LNCaP clone FGC (cell line): ENCODE data around the gene STN1.
A peak's percentile ranks its signal among the peaks of the same experiment; 100 is the strongest.

Experiments
- DNase-seq: peaks from one replicate; pipeline ENCODE4 v3.0.0-alpha.2; 2011; ENCODE audit warnings: low read depth
- H3K4me3 ChIP-seq: 2 replicates; pipeline ENCODE4 v1.5.1; 2011; ENCODE audit warnings: mild to moderate bottlenecking, low read depth, low read length, control low read depth
- CTCF ChIP-seq: IDR thresholded peaks from 2 replicates; pipeline ENCODE4 v1.5.1; 2012; ENCODE audit warnings: mild to moderate bottlenecking; ENCODE audit not compliant: control insufficient read depth, insufficient read depth; ENCODE audit errors: extremely low read depth

The STN1 gene

DNA sequence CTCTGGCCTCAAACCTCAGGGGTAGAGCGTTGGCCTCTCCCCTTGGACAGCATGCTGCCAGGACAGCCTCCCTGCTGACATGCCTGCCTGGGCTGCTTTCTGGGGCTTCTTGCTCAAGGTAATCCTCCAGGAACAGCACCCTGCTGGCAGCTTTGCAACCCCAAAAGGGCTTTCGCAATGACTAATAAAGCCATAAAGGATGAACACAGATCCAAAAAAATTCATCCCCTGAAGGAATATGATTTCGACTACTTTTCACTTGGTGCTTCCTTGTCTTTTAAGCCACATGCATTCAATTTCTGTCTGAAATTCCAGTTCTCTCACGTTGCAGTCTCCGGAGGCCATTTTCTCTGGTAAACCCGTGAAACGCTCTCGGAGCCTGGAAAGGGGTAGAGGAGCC is 47.5 kb downstream of the STN1 start:
- no peak for TF ChIP-seq CTCF
- no peak for DNase-seq
- H3K4me3 ChIP-seq, result no peak overlapping the region

GRCh38 chr10:103869336-103869735 is 48.6 kb downstream of the STN1 start:
- no peak overlapping the region for H3K4me3 ChIP-seq
- TF ChIP-seq CTCF, result no peak
- DNase-seq, result no peak

- TF ChIP-seq CTCF, result no peak
- DNase-seq, result no peak
Observed at GRCh38 chr10:103868200-103868599, 49.8 kb downstream of the STN1 start.

GRCh38 chr10:103861505-103861904 is 56.5 kb downstream of the STN1 start:
- TF ChIP-seq CTCF, result no peak
- DNase-seq, result no peak
- no peak overlapping the region for H3K4me3 ChIP-seq

More at GRCh38 chr10:103868200-103868599, 49.8 kb downstream of the STN1 start:
- no peak overlapping the region for H3K4me3 ChIP-seq

DNA sequence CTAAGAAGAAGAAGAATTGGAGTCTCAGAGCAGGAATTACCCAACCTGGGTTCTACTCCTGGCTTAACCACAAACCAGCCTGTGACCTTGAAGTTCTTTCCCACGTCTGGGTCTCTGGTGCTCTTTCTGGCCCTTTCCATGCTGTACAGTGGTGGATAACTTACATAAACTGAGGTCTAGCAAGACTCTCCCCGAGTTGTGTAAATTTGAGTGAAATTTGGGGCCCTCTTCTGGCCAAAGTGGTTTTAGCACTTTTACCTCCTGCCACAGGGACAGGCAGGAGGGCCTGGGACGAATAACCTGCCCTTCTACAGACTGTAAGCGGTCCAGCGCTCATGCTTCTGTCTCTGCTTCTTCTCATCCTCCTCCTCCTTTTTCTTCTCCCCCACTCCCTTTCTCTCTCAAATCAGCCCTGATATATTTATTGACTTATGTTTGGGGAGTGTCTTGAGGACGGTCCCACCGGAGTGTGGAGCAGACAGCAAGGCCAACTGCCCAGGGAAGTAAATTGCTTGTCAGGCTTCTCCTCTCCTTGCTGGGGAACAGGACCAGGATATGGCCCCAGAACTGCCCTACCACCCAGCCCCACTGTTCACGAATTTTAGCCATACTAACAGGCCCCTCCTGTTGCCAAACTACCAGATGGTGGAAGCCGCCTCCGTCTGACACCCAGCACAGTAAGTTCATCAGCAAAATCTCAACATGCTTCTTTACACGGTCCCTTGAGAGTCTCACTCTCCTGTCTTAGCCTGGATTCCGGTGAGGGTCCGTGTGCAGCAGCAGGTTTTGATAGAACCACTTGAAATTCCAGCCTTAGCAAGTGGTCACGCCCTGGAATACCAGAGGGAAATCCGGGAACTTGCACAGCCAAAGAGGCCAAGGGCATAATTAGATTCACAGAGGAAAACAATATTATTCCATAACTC is 58.6 kb downstream of the STN1 start:
- no peak overlapping the region for H3K4me3 ChIP-seq
- peak; percentile 63 for TF ChIP-seq CTCF
- no peak for DNase-seq

GRCh38 chr10:103858360-103858759 is 59.6 kb downstream of the STN1 start:
- no peak for DNase-seq
- no peak for TF ChIP-seq CTCF
- no peak overlapping the region for H3K4me3 ChIP-seq

DNA sequence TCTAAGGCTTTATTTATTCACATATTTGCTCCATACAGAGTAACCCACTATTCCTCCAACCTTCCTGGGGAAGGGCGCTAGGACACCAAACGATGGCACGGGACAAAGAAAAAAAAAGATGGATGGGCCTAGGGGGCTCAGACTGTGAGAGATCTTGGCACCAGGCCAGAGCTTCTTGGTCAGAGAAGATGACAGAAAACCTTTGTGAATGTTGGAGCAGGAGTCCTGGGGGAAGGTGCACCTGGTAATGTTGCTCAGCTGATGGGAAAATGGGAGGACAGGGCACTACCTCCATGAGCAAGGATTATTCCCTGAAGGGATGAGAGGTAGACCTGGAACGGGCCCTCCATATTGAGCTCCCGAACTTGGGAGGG is 61.2 kb downstream of the STN1 start:
- TF ChIP-seq CTCF, result no peak
- no peak for DNase-seq
- H3K4me3 ChIP-seq, result no peak overlapping the region
